SU-DHL-6 (cell line): ENCODE data around the gene KCNIP4.

Experiments
- H2AFZ ChIP-seq: fragments of 200-600 bp; sonication (generic); 2 replicates; pipeline ENCODE4 v1.6.1; 2014; ENCODE audit warnings: low read depth, mild to moderate bottlenecking, moderate library complexity, mixed read lengths, antibody characterized with exemption, low read length; ENCODE audit not compliant: severe bottlenecking
- H3F3A ChIP-seq: fragments of 200-600 bp; shearing (Covaris generic); 2 replicates; pipeline ENCODE4 v1.6.0; 2016; ENCODE audit warnings: antibody characterized with exemption, mild to moderate bottlenecking; ENCODE audit not compliant: insufficient read depth
- H3K27ac ChIP-seq: fragments of 200-600 bp; sonication (generic); 2 replicates; pipeline ENCODE4 v1.5.1; 2016; ENCODE audit warnings: low read depth, mild to moderate bottlenecking, low read length, moderate library complexity, mixed read lengths
- H3K27me3 ChIP-seq: fragments of 200-600 bp; sonication (generic), shearing (Covaris generic); 2 replicates; pipeline ENCODE4 v1.6.0; 2014; ENCODE audit warnings: mild to moderate bottlenecking, low read length
- H3K36me3 ChIP-seq: fragments of 200-600 bp; sonication (generic); 2 replicates; pipeline ENCODE4 v1.6.1; 2014; ENCODE audit warnings: mild to moderate bottlenecking, low read length, mixed read lengths
- H3K4me2 ChIP-seq: fragments of 300-600, 200-600 bp; shearing (Covaris generic), sonication (generic); 2 replicates; pipeline ENCODE4 v1.6.0; 2014; ENCODE audit warnings: low read length, low read depth, mild to moderate bottlenecking; ENCODE audit not compliant: poor library complexity, severe bottlenecking
- H3K4me3 ChIP-seq: fragments of 200-600 bp; sonication (generic); 2 replicates; pipeline ENCODE4 v1.5.1; 2014; ENCODE audit warnings: antibody characterized with exemption, low read length, mild to moderate bottlenecking, mixed read lengths; ENCODE audit not compliant: insufficient read depth, poor library complexity, severe bottlenecking
- H3K79me2 ChIP-seq: fragments of 200-600 bp; sonication (generic); 2 replicates; pipeline ENCODE4 v1.6.1; 2014; ENCODE audit warnings: mild to moderate bottlenecking, low read length, moderate library complexity; ENCODE audit not compliant: insufficient read depth
- H3K9ac ChIP-seq: fragments of 200-600 bp; sonication (generic); 2 replicates; pipeline ENCODE4 v1.7.0; 2014; ENCODE audit warnings: mild to moderate bottlenecking, low read length
- H3K9me2 ChIP-seq: fragments of 200-600 bp; sonication (generic); replicated peaks from 2 replicates; pipeline ENCODE4 v1.6.1; 2014; ENCODE audit warnings: low read length; ENCODE audit not compliant: insufficient read depth
- H3K9me3 ChIP-seq: fragments of 200-600 bp; sonication (generic); 2 replicates; pipeline ENCODE4 v1.6.1; 2014; ENCODE audit warnings: low read length, mixed read lengths; ENCODE audit not compliant: insufficient read depth
- H4K20me1 ChIP-seq: fragments of 200-600 bp; sonication (generic); 2 replicates; pipeline ENCODE4 v1.6.1; 2014; ENCODE audit warnings: low read depth, mild to moderate bottlenecking, antibody characterized with exemption, low read length, moderate library complexity, mixed read lengths
- EZH2phosphoT487 ChIP-seq: fragments of 200-600 bp; sonication (generic), shearing (Covaris generic); conservative IDR thresholded peaks from 2 replicates; pipeline ENCODE4 v1.6.1; 2018; ENCODE audit warnings: mild to moderate bottlenecking, antibody characterized with exemption, low read length, moderate library complexity, mixed read lengths
- TF ChIP-seq, protein P1 (sequence below): fragments of 200-600 bp; sonication (generic); IDR thresholded peaks from one replicate; pipeline ENCODE4 v1.5.1; 2017; ENCODE audit warnings: antibody characterized with exemption, mild to moderate bottlenecking, low read length, moderate library complexity; ENCODE audit not compliant: insufficient read depth, poor library complexity, severe bottlenecking

The KCNIP4 gene

DNA sequence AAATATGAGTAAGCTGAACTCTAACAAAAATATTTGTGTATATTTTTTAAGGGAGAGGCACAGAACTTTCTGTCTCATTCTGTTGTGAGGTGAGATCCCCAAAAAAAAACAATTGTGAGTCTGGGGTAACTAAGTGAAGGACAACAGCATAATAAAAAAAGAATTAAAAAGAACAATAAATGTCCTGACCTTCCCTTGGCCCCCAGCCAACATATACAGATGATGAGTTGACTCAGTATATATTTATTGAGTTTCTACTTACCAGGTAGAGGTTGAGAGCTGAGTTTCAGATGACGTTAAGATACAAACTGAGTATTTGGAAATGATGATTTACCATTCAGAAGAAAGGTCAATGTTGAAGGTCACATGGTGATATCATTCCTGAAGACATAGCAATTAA is 239.5 kb downstream of the KCNIP4 start:
- Histone ChIP-seq H2AFZ (no peak overlapping the region), H3K79me2 (no peaks in the 10 kb centered on the region), H3K27ac (no peak overlapping the region), H3K9me3 (no peaks in the 10 kb centered on the region), H3K9me2 (no peaks in the 10 kb centered on the region), H3K36me3 (no peaks in the 10 kb centered on the region; the same call in 1 of the 2 replicates), H3K9ac (no peak overlapping the region), H3F3A (no peaks in the 10 kb centered on the region), H4K20me1 (no peaks in the 10 kb centered on the region), H3K27me3 (no peaks in the 10 kb centered on the region), H3K4me2 (no peak overlapping the region), H3K4me3 (no peak overlapping the region)
- TF ChIP-seq, protein P1, sequence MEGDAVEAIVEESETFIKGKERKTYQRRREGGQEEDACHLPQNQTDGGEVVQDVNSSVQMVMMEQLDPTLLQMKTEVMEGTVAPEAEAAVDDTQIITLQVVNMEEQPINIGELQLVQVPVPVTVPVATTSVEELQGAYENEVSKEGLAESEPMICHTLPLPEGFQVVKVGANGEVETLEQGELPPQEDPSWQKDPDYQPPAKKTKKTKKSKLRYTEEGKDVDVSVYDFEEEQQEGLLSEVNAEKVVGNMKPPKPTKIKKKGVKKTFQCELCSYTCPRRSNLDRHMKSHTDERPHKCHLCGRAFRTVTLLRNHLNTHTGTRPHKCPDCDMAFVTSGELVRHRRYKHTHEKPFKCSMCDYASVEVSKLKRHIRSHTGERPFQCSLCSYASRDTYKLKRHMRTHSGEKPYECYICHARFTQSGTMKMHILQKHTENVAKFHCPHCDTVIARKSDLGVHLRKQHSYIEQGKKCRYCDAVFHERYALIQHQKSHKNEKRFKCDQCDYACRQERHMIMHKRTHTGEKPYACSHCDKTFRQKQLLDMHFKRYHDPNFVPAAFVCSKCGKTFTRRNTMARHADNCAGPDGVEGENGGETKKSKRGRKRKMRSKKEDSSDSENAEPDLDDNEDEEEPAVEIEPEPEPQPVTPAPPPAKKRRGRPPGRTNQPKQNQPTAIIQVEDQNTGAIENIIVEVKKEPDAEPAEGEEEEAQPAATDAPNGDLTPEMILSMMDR, result no peak
- no peak for TF ChIP-seq EZH2phosphoT487

DNA sequence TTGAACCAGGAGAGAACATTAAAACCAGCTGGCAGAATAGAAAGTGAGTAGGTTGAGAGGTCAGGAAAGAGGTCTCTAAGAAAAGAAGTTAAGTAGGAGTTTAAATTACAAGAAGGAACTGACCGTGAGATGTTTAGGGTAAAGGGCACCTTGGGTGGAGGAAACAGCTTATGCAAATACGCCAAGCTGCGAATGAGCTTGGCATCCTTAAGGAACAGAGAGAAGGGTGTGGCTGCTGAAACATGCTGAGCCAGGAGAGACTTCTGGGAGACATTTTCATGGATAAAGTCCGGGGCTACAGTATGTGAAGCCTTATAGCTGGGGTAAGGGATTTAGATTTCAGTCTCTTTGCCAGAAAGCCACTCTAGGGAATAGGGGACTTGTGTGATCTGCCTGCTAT is 249.1 kb downstream of the KCNIP4 start:
- H3K79me2 ChIP-seq, result no peaks in the 10 kb centered on the region
- no peak overlapping the region for H3K27ac ChIP-seq
- H3K9me3 ChIP-seq, result no peaks in the 10 kb centered on the region
- TF ChIP-seq, protein P1, result no peak
- TF ChIP-seq EZH2phosphoT487, result no peak
- H3K36me3 ChIP-seq, result no peaks in the 10 kb centered on the region
- no peaks in the 10 kb centered on the region for H4K20me1 ChIP-seq
- no peaks in the 10 kb centered on the region for H3K27me3 ChIP-seq
- H3K9ac ChIP-seq, result no peak overlapping the region
- H3K4me3 ChIP-seq, result no peak overlapping the region
- H2AFZ ChIP-seq, result no peak overlapping the region
- no peaks in the 10 kb centered on the region for H3K9me2 ChIP-seq
- no peaks in the 10 kb centered on the region for H3F3A ChIP-seq
- no peak overlapping the region for H3K4me2 ChIP-seq

DNA sequence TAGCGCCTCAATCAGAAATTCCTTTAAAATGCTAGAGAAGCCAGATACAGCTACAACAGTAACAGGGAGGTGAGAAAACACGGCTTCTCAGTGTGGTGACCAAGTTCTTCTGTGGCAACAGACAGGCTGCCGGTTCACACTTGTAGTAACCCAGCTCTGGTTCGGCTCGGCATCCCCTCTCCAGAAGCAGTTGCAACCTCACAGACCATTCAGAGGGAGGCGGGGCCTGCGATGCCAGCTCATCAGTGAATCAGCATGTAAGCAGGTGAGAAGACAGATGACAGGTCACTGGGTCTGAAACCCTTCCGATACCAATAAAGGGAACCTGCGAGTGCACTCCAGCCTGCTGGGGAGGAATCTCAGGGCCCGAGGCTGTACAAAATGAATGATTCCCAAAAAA is 251.0 kb downstream of the KCNIP4 start:
- Histone ChIP-seq H3F3A (no peaks in the 10 kb centered on the region), H4K20me1 (no peaks in the 10 kb centered on the region), H3K36me3 (no peaks in the 10 kb centered on the region), H3K9me3 (no peaks in the 10 kb centered on the region), H2AFZ (no peak overlapping the region), H3K79me2 (no peaks in the 10 kb centered on the region), H3K27me3 (no peaks in the 10 kb centered on the region), H3K4me2 (no peak overlapping the region), H3K27ac (no peak overlapping the region), H3K9me2 (no peaks in the 10 kb centered on the region), H3K4me3 (no peak overlapping the region), H3K9ac (no peak overlapping the region)
- TF ChIP-seq EZH2phosphoT487, result no peak
- TF ChIP-seq, protein P1, result no peak

DNA sequence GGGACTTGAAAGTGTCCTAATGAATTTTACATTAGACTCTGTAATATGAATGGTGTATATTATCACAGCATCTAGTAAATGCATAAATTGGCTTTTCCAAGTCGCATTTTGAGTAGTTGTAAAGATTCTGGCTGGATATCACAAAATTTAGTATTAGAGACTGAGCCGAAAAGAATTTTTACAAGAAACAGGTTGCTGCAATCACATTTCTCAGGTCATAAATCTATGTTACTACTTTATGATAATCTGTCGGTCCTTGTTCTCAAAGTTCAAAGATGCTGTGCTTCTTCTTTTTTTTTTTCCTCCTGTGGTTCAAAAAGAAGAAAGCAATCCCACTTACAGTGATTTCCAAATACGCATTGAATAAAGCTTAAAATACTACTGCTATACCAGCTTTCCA is 253.4 kb downstream of the KCNIP4 start:
- H3K27me3 ChIP-seq, result no peaks in the 10 kb centered on the region
- no peak overlapping the region for H2AFZ ChIP-seq
- H3K79me2 ChIP-seq, result no peaks in the 10 kb centered on the region
- no peak overlapping the region for H3K4me2 ChIP-seq
- H3K9me2 ChIP-seq, result no peaks in the 10 kb centered on the region
- no peaks in the 10 kb centered on the region for H3K9me3 ChIP-seq
- no peaks in the 10 kb centered on the region for H3K36me3 ChIP-seq
- no peaks in the 10 kb centered on the region for H4K20me1 ChIP-seq
- no peaks in the 10 kb centered on the region for H3F3A ChIP-seq
- no peak overlapping the region for H3K27ac ChIP-seq
- TF ChIP-seq EZH2phosphoT487, result no peak
- TF ChIP-seq, protein P1, result no peak
- no peak overlapping the region for H3K9ac ChIP-seq
- H3K4me3 ChIP-seq, result no peak overlapping the region
